PC-3 (cell line): Measurements from ENCODE around the gene SLC17A1.

Experiments
- CTCF ChIP-seq: fragments of 300-600 bp; sonication (generic); conservative IDR thresholded peaks from 2 replicates; pipeline ENCODE4 v1.5.1; 2017; ENCODE audit warnings: antibody characterized with exemption, low read depth, mild to moderate bottlenecking, low read length
- EZH2 ChIP-seq: fragments of 300-600 bp; sonication (generic); IDR thresholded peaks from one replicate; pipeline ENCODE4 v1.6.1; 2017; ENCODE audit warnings: antibody characterized with exemption, mild to moderate bottlenecking, low read length; ENCODE audit not compliant: unreplicated experiment

- TF ChIP-seq EZH2 (no peak), CTCF (no peak)
Measured at GRCh38 chr6:25863360-25863759, 31.5 kb upstream of the SLC17A1 start.
